ENCODE data around the gene GPR137. TPM values are rescaled to one million over a fixed set of nuclear protein-coding genes. Genes with fewer than 3 reads are reported as not detected.

The GPR137 gene
- total RNA-seq, 2 experiments from 2014 or later = 25.3 to 26.8 TPM

- CTCF ChIA-PET = interaction anchor here (1.1 to 8.6 kb wide), 2 partner anchors 14 to 54 kb away, joined by 3 to 118 read pairs; partner anchors contain the start of genes CATSPERZ and ESRRA
- H3K4me3 Mint-ChIP-seq = no peak overlapping the region
- no peaks in the 10 kb centered on the region for H3K9me3 Mint-ChIP-seq (ENCODE audit: insufficient read depth)
- H3K4me1 Mint-ChIP-seq (ENCODE audit: low read depth) = peaks cover 28% of the 10 kb centered on the region
- H3K27me3 Mint-ChIP-seq (ENCODE audit: low read depth) = peaks cover 22% of the 10 kb centered on the region
- POLR2A ChIA-PET = no interaction called here
- H3K36me3 Mint-ChIP-seq (ENCODE audit: low read depth) = peaks cover 2% of the 10 kb centered on the region
- H3K27ac Mint-ChIP-seq = no peak overlapping the region
- DNase-seq = no peak
- ATAC-seq = no peak
Measured at GRCh38 chr11:64288353-64288750, 2.7 kb downstream of the GPR137 start.

- H3K4me1 Mint-ChIP-seq (ENCODE audit: low read depth) = peaks cover 24% of the 10 kb centered on the region
- no peak overlapping the region for H3K4me3 Mint-ChIP-seq
- no peak overlapping the region for H3K27ac Mint-ChIP-seq
- CTCF ChIA-PET = interaction anchor here (1.1 to 8.6 kb wide), 3 partner anchors 14 to 85 kb away, joined by 3 to 118 read pairs (median 7); partner anchors contain the start of genes CATSPERZ and ESRRA
- DNase-seq = no peak
- POLR2A ChIA-PET = interaction anchor here (1.2 kb wide), 1 partner anchor 1503 kb away, joined by 3 read pairs; no protein-coding TSS in a partner anchor
- no peaks in the 10 kb centered on the region for H3K9me3 Mint-ChIP-seq (ENCODE audit: insufficient read depth)
- H3K36me3 Mint-ChIP-seq (ENCODE audit: low read depth) = peaks cover 2% of the 10 kb centered on the region
- no peak for ATAC-seq
- peaks cover 30% of the 10 kb centered on the region for H3K27me3 Mint-ChIP-seq (ENCODE audit: low read depth)
Measured at GRCh38 chr11:64289002-64289564, 3.4 kb downstream of the GPR137 start.

GRCh38 chr11:64290352-64291261 is 5.0 kb downstream of the GPR137 start:
- Mint-ChIP-seq H3K36me3 (ENCODE audit: low read depth) (peaks cover 2% of the 10 kb centered on the region), H3K4me3 (no peak overlapping the region), H3K9me3 (ENCODE audit: insufficient read depth) (no peaks in the 10 kb centered on the region), H3K27me3 (ENCODE audit: low read depth) (peaks cover 41% of the 10 kb centered on the region), H3K4me1 (ENCODE audit: low read depth) (peaks cover 22% of the 10 kb centered on the region), H3K27ac (no peak overlapping the region)
- ATAC-seq (no peak), DNase-seq (no peak)
- ChIA-PET CTCF (interaction anchor here (1.4 to 8.6 kb wide), 2 partner anchors 12 to 86 kb away, joined by 7 to 118 read pairs; partner anchors contain the start of genes CATSPERZ and ESRRA), POLR2A (interaction anchor here (0.6 to 1.2 kb wide), 2 partner anchors 14 to 1504 kb away, joined by 3 read pairs; no protein-coding TSS in a partner anchor)

GRCh38 chr11:64291262-64291751 is 5.7 kb downstream of the GPR137 start, which contains the start of gene KCNK4:
KCNK4 (plus strand) TSS chr11:64291302; CDS start chr11:64293019, 1,717 bp downstream.
- CTCF ChIA-PET = no interaction called here
- POLR2A ChIA-PET = no interaction called here
- no peak within 1 kb of the TSS for H3K4me3 Mint-ChIP-seq
- H3K27me3 Mint-ChIP-seq (ENCODE audit: low read depth) = peaks cover 48% of the 10 kb centered on the region
- H3K27ac Mint-ChIP-seq = no peak within 1 kb of the TSS
- H3K9me3 Mint-ChIP-seq (ENCODE audit: insufficient read depth) = no peaks in the 10 kb centered on the region
- no peak for DNase-seq
- ATAC-seq = no peak
- peaks cover 20% of the 10 kb centered on the region for H3K4me1 Mint-ChIP-seq (ENCODE audit: low read depth)
- H3K36me3 Mint-ChIP-seq (ENCODE audit: low read depth) = peaks cover 2% of the 10 kb centered on the region

GRCh38 chr11:64291752-64292459 is 6.3 kb downstream of the GPR137 start:
- CTCF ChIA-PET = no interaction called here
- H3K27me3 Mint-ChIP-seq (ENCODE audit: low read depth) = peaks cover 54% of the 10 kb centered on the region
- peaks cover 14% of the 10 kb centered on the region for H3K4me1 Mint-ChIP-seq (ENCODE audit: low read depth)

GRCh38 chr11:64292460-64293254 is 7.0 kb downstream of the GPR137 start:
- ATAC-seq (peak; percentile 6), DNase-seq (no peak)
- H3K27me3 Mint-ChIP-seq (ENCODE audit: low read depth) = peaks cover 62% of the 10 kb centered on the region
- ChIA-PET POLR2A (interaction anchor here (0.8 to 1.3 kb wide), 5 partner anchors 11 to 107 kb away, joined by 3 to 4 read pairs (median 3); partner anchors contain the start of genes FERMT3 and STIP1), CTCF (interaction anchor here (4.1 kb wide), 1 partner anchor 11 kb away, joined by 21 read pairs; the partner anchor contains the start of gene ESRRA)
- H3K36me3 Mint-ChIP-seq (ENCODE audit: low read depth) = peaks cover 2% of the 10 kb centered on the region
- no peak overlapping the region for H3K4me3 Mint-ChIP-seq
- no peaks in the 10 kb centered on the region for H3K9me3 Mint-ChIP-seq (ENCODE audit: insufficient read depth)
- peaks cover 17% of the 10 kb centered on the region for H3K4me1 Mint-ChIP-seq (ENCODE audit: low read depth)
- H3K27ac Mint-ChIP-seq = no peak overlapping the region

More at GRCh38 chr11:64291752-64292459, 6.3 kb downstream of the GPR137 start:
- H3K4me3 Mint-ChIP-seq = no peak overlapping the region
- ATAC-seq (peak; percentile 57), DNase-seq (no peak)
- H3K9me3 Mint-ChIP-seq (ENCODE audit: insufficient read depth) = no peaks in the 10 kb centered on the region
- no peak overlapping the region for H3K27ac Mint-ChIP-seq
- POLR2A ChIA-PET = interaction anchor here (0.9 to 1.3 kb wide), 4 partner anchors 20 to 106 kb away, joined by 3 read pairs; partner anchors contain the start of genes FERMT3 and STIP1
- peaks cover 2% of the 10 kb centered on the region for H3K36me3 Mint-ChIP-seq (ENCODE audit: low read depth)

- peaks cover 81% of the 10 kb centered on the region for H3K27me3 Mint-ChIP-seq (ENCODE audit: low read depth)
- peaks cover 2% of the 10 kb centered on the region for H3K36me3 Mint-ChIP-seq (ENCODE audit: low read depth)
- H3K4me1 Mint-ChIP-seq (ENCODE audit: low read depth) = peaks cover 22% of the 10 kb centered on the region
- POLR2A ChIA-PET = interaction anchor here (0.6 to 0.7 kb wide), 2 partner anchors 50 to 65 kb away, joined by 3 to 8 read pairs; no protein-coding TSS in a partner anchor
- H3K4me3 Mint-ChIP-seq = no peak overlapping the region
- DNase-seq (no peak), ATAC-seq (no peak)
- no peaks in the 10 kb centered on the region for H3K9me3 Mint-ChIP-seq (ENCODE audit: insufficient read depth)
- H3K27ac Mint-ChIP-seq = no peak overlapping the region
- CTCF ChIA-PET = interaction anchor here (4.1 kb wide), 1 partner anchor 9 kb away, joined by 21 read pairs; the partner anchor contains the start of gene ESRRA
Measured at GRCh38 chr11:64294774-64295173, 9.1 kb downstream of the GPR137 start.

GRCh38 chr11:64295760-64296159 is 10.1 kb downstream of the GPR137 start:
- ATAC-seq (no peak), DNase-seq (no peak)
- no peak overlapping the region for H3K27ac Mint-ChIP-seq
- H3K27me3 Mint-ChIP-seq (ENCODE audit: low read depth) = peaks cover 83% of the 10 kb centered on the region
- H3K4me3 Mint-ChIP-seq = no peak overlapping the region
- CTCF ChIA-PET = interaction anchor here (1.2 to 4.1 kb wide), 3 partner anchors 8 to 150 kb away, joined by 3 to 21 read pairs (median 3); partner anchors contain the start of gene ESRRA
- H3K9me3 Mint-ChIP-seq (ENCODE audit: insufficient read depth) = no peaks in the 10 kb centered on the region
- POLR2A ChIA-PET = no interaction called here
- peaks cover 25% of the 10 kb centered on the region for H3K4me1 Mint-ChIP-seq (ENCODE audit: low read depth)
- peaks cover under 1% of the 10 kb centered on the region for H3K36me3 Mint-ChIP-seq (ENCODE audit: low read depth)

- H3K27ac Mint-ChIP-seq = no peak overlapping the region
- ChIA-PET POLR2A (interaction anchor here (1.1 kb wide), 1 partner anchor 11 kb away, joined by 5 read pairs; the partner anchor contains the start of gene GPR137), CTCF (interaction anchor here (1.2 to 4.1 kb wide), 3 partner anchors 8 to 151 kb away, joined by 3 to 21 read pairs (median 3); partner anchors contain the start of gene ESRRA)
- H3K9me3 Mint-ChIP-seq (ENCODE audit: insufficient read depth) = no peaks in the 10 kb centered on the region
- DNase-seq = no peak
- H3K27me3 Mint-ChIP-seq (ENCODE audit: low read depth) = peaks cover 82% of the 10 kb centered on the region
- H3K36me3 Mint-ChIP-seq (ENCODE audit: low read depth) = no peaks in the 10 kb centered on the region
- no peak overlapping the region for H3K4me3 Mint-ChIP-seq
- ATAC-seq = no peak
- peaks cover 26% of the 10 kb centered on the region for H3K4me1 Mint-ChIP-seq (ENCODE audit: low read depth)
Measured at GRCh38 chr11:64296236-64296635, 10.6 kb downstream of the GPR137 start.

Data from activated CD8-positive, alpha-beta T cell treated with anti-CD3 and anti-CD28 coated beads, Interleukin-2, amount 10 ng/mL, durations not matched to agents 7 days and 5 days (primary cell).